Endodermal cell (in vitro differentiated cells): ENCODE measurements around the gene BRI3BP. TPM values are rescaled to one million over a fixed set of nuclear protein-coding genes. Genes with fewer than 3 reads are reported as not detected.
"Not testable (repeated sequence)": the region's sequence is repeated elsewhere in the genome, so short reads cannot be mapped to it uniquely, and the experiment has no call there.

ENCODE experiments used
- DNase-seq: peaks from one replicate; pipeline ENCODE4 v3.0.0-alpha.2; 2017
- H3K27ac ChIP-seq: 2 replicates; pipeline ENCODE4 v1.5.1; 2013; ENCODE audit warnings: mild to moderate bottlenecking, low read depth, low read length, moderate library complexity
- H3K27me3 ChIP-seq: 2 replicates; pipeline ENCODE4 v1.6.1; 2013; ENCODE audit warnings: mild to moderate bottlenecking, low read length, moderate library complexity; ENCODE audit not compliant: insufficient read depth, control insufficient read depth, poor library complexity, severe bottlenecking
- H3K36me3 ChIP-seq: 2 replicates; pipeline ENCODE4 v1.7.0; 2013; ENCODE audit warnings: mild to moderate bottlenecking, low read length, moderate library complexity; ENCODE audit not compliant: control insufficient read depth, insufficient read depth
- H3K4me1 ChIP-seq: one replicate; pipeline ENCODE4 v1.7.0; 2013; ENCODE audit warnings: low read length; ENCODE audit not compliant: control insufficient read depth, insufficient read depth
- H3K4me3 ChIP-seq: 2 replicates; pipeline ENCODE4 v1.5.1; 2013; ENCODE audit warnings: mild to moderate bottlenecking, low read length, moderate library complexity
- H3K9ac ChIP-seq: 2 replicates; pipeline ENCODE4 v1.6.1; 2013; ENCODE audit warnings: mild to moderate bottlenecking, low read length, moderate library complexity; ENCODE audit not compliant: poor library complexity, severe bottlenecking; ENCODE audit errors: extremely low read depth
- H3K9me3 ChIP-seq: 2 replicates; pipeline ENCODE4 v1.6.1; 2013; ENCODE audit warnings: mild to moderate bottlenecking, low read length, moderate library complexity; ENCODE audit not compliant: control insufficient read depth
- H3K27ac Mint-ChIP-seq: 2 replicates; pipeline ENCODE4 v1.8.0; 2020; ENCODE audit warnings: mixed read lengths
- H3K27me3 Mint-ChIP-seq: 2 replicates; pipeline ENCODE4 v1.8.0; 2021; ENCODE audit warnings: mild to moderate bottlenecking, mixed read lengths; ENCODE audit not compliant: insufficient read depth
- H3K36me3 Mint-ChIP-seq: 2 replicates; pipeline ENCODE4 v1.8.0; 2020; ENCODE audit warnings: low read depth, mixed read lengths
- H3K4me1 Mint-ChIP-seq: 2 replicates; pipeline ENCODE4 v1.8.0; 2020; ENCODE audit warnings: mixed read lengths
- H3K4me3 Mint-ChIP-seq: 2 replicates; pipeline ENCODE4 v1.8.0; 2020; ENCODE audit warnings: mild to moderate bottlenecking, moderate library complexity, mixed read lengths
- H3K9me3 Mint-ChIP-seq: 2 replicates; pipeline ENCODE4 v1.8.0; 2020; ENCODE audit warnings: mild to moderate bottlenecking, mixed read lengths
- CTCF ChIP-seq: fragments of 200-600 bp; sonication (generic); conservative IDR thresholded peaks from 2 replicates; pipeline ENCODE4 v1.5.0; 2021; ENCODE audit warnings: antibody characterized with exemption, mild to moderate bottlenecking
- WGBS, 2 experiments: methylation state at CpG; one replicate each; pipeline versions ENCODE4 v1.1.5 to v1.1.7; 2013; ENCODE audit warnings: missing lambda C conversion rate in 2 of 2, mixed read lengths in 1 of 2; ENCODE audit not compliant: insufficient coverage in 1 of 2, insufficient read length in 1 of 2; 5-methylcytosine and 5-hydroxymethylcytosine counted together
- total RNA-seq, 2 donors: library from RNA; stranded (reverse); fragmentation: NEBNext Ultra II Directional in 1 of 2; extraction: Animal tissue kit (Norgen Biotek cat#: 25700) in 1 of 2; gene quantifications; 2 replicates in 1 of 2; 3 replicates in 1 of 2; pipeline ENCODE4 v1.2.1, GENCODE V29; 2021

The BRI3BP gene
- total RNA-seq, 2 donors from 2014 or later: 10.5 to 16.0 TPM

GRCh38 chr12:125025606-125026235 lies 32.3 kb downstream of the BRI3BP start:
- Mint-ChIP-seq H3K27me3 (no peaks in the 10 kb centered on the region), H3K27ac (no peak overlapping the region), H3K4me3 (no peak overlapping the region), H3K36me3 (peaks cover 37% of the 10 kb centered on the region), H3K4me1 (peaks cover 10% of the 10 kb centered on the region), H3K9me3 (peaks cover 6% of the 10 kb centered on the region)
- Histone ChIP-seq H3K27ac (no peak overlapping the region), H3K9ac (no peak overlapping the region), H3K4me3 (no peak overlapping the region), H3K4me1 (peaks cover 3% of the 10 kb centered on the region), H3K27me3 (no peaks in the 10 kb centered on the region), H3K9me3 (peaks cover 7% of the 10 kb centered on the region), H3K36me3 (peaks cover 9% of the 10 kb centered on the region)
- DNase-seq: no peak
- TF ChIP-seq CTCF: no peak
- 93 to 100% methylated on average over 2 to 7 of the region's 9 CpGs for WGBS, 2 experiments

- Histone ChIP-seq H3K9me3 (peaks cover 3% of the 10 kb centered on the region), H3K27ac (no peak overlapping the region), H3K36me3 (peaks cover 3% of the 10 kb centered on the region), H3K4me3 (no peak overlapping the region), H3K9ac (no peak overlapping the region), H3K27me3 (no peaks in the 10 kb centered on the region), H3K4me1 (peaks cover 3% of the 10 kb centered on the region)
- Mint-ChIP-seq H3K27me3 (no peaks in the 10 kb centered on the region), H3K9me3 (peaks cover 2% of the 10 kb centered on the region), H3K36me3 (peaks cover 23% of the 10 kb centered on the region), H3K27ac (no peak overlapping the region), H3K4me1 (peaks cover 25% of the 10 kb centered on the region), H3K4me3 (no peak overlapping the region)
- WGBS, 2 experiments: 96 to 97% methylated on average over 7 to 8 of the region's 8 CpGs
- no peak for TF ChIP-seq CTCF
- DNase-seq: no peak
Observed at GRCh38 chr12:125028106-125028505, 34.7 kb downstream of the BRI3BP start.

- no peak for TF ChIP-seq CTCF
- H3K36me3 ChIP-seq: no peaks in the 10 kb centered on the region
- H3K4me1 ChIP-seq: peaks cover 3% of the 10 kb centered on the region
- no peak overlapping the region for H3K27ac ChIP-seq
- DNase-seq: no peak
- Mint-ChIP-seq H3K4me3 (no peak overlapping the region), H3K27ac (no peak overlapping the region), H3K4me1 (peaks cover 30% of the 10 kb centered on the region), H3K27me3 (no peaks in the 10 kb centered on the region), H3K9me3 (peaks cover 11% of the 10 kb centered on the region), H3K36me3 (peaks cover 14% of the 10 kb centered on the region)
- H3K27me3 ChIP-seq: no peaks in the 10 kb centered on the region
- H3K9me3 ChIP-seq: peaks cover 3% of the 10 kb centered on the region
- no peak overlapping the region for H3K9ac ChIP-seq
- no peak overlapping the region for H3K4me3 ChIP-seq
- 84 to 87% methylated on average over 3 to 7 of the region's 7 CpGs for WGBS, 2 experiments
Observed at GRCh38 chr12:125029761-125030358, 36.4 kb downstream of the BRI3BP start.

GRCh38 chr12:125031471-125031870 lies 38.0 kb downstream of the BRI3BP start:
- not testable (repeated sequence) for H3K9ac ChIP-seq, H3K4me1 ChIP-seq, H3K27me3 ChIP-seq, H3K27ac Mint-ChIP-seq, H3K36me3 ChIP-seq, H3K4me3 Mint-ChIP-seq, H3K36me3 Mint-ChIP-seq, H3K9me3 ChIP-seq, H3K4me3 ChIP-seq, DNase-seq, H3K27me3 Mint-ChIP-seq, H3K27ac ChIP-seq
- Mint-ChIP-seq H3K4me1 (peaks cover 30% of the 10 kb centered on the region), H3K9me3 (peaks cover 16% of the 10 kb centered on the region)
- 75 to 86% methylated on average over 4 to 9 of the region's 9 CpGs for WGBS, 2 experiments
